SK-N-SH (cell line): ENCODE results near the gene CLEC4G. TPM values are rescaled to one million over a fixed set of nuclear protein-coding genes. Genes with fewer than 3 reads are reported as not detected.

Experiments used
- CTCF ChIA-PET: fragments of 300-600, 350-600 bp; formaldehyde crosslinking; extraction: SDS; loops from one replicate; lab custom pipeline; 2021; lab: Yijun Ruan, JAX
- POLR2A ChIA-PET: fragments of 350-600 bp; sonication (Branson Sonifier 250); formaldehyde crosslinking; extraction: SDS; loops from one replicate; lab custom pipeline; 2020; ENCODE audit warnings: antibody characterized with exemption, inconsistent platforms; lab: Yijun Ruan, JAX
- DNase-seq: peaks from one replicate; pipeline ENCODE4 v3.0.0; 2012
- H2AFZ ChIP-seq: fragments of 200-600 bp; sonication (generic); 2 replicates; pipeline ENCODE4 v1.8.1; 2016; ENCODE audit warnings: antibody characterized with exemption, mild to moderate bottlenecking, low read depth
- H3F3A ChIP-seq: fragments of 200-600 bp; sonication (generic); replicated peaks from 2 replicates; pipeline ENCODE3; 2016; ENCODE audit warnings: antibody characterized with exemption, mild to moderate bottlenecking; ENCODE audit not compliant: insufficient read depth
- H3K27ac ChIP-seq, 2 experiments: fragments of 200-500 bp in 1 of 2; fragments of 200-600 bp in 1 of 2; sonication (Bioruptor generic) in 1 of 2; sonication (generic), shearing (Covaris generic) in 1 of 2; 2 replicates each; pipeline versions ENCODE4 v1.5.1 to v1.6.1; 2014 to 2016; ENCODE audit warnings: low read depth in 2 of 2, inconsistent platforms in 1 of 2, low read length in 1 of 2, mild to moderate bottlenecking in 1 of 2, mixed read lengths in 1 of 2
- H3K27me3 ChIP-seq: fragments of 200-600 bp; sonication (generic), shearing (Covaris generic); 2 replicates; pipeline ENCODE4 v1.6.1; 2016; ENCODE audit warnings: mixed run types; ENCODE audit not compliant: insufficient read depth
- H3K36me3 ChIP-seq, 2 experiments: fragments of 200-500 bp in 1 of 2; fragments of 200-600 bp in 1 of 2; sonication (Bioruptor generic) in 1 of 2; sonication (generic) in 1 of 2; replicated peaks in 1 of 2; 2 replicates each; pipeline versions ENCODE3 to v1.5.1; 2014 to 2016; ENCODE audit warnings: low read length in 1 of 2, mild to moderate bottlenecking in 1 of 2; ENCODE audit not compliant: insufficient read depth in 2 of 2, control insufficient read depth in 1 of 2
- H3K4me1 ChIP-seq, 2 experiments: fragments of 200-500 bp in 1 of 2; fragments of 200-600 bp in 1 of 2; sonication (Bioruptor generic) in 1 of 2; sonication (generic), shearing (Covaris generic) in 1 of 2; 2 replicates each; pipeline versions ENCODE4 v1.5.1 to v1.6.1; 2014 to 2016; ENCODE audit warnings: low read depth in 1 of 2, low read length in 1 of 2, mixed run types in 1 of 2; ENCODE audit not compliant: insufficient read depth in 2 of 2, control insufficient read depth in 1 of 2
- H3K4me2 ChIP-seq: fragments of 200-600 bp; sonication (generic), shearing (Covaris generic); 2 replicates; pipeline ENCODE4 v1.6.1; 2017; ENCODE audit warnings: mixed run types
- H3K4me3 ChIP-seq, 2 experiments: fragments of 200-500 bp in 1 of 2; fragments of 200-600 bp in 1 of 2; sonication (Bioruptor generic) in 1 of 2; sonication (generic), shearing (Covaris generic) in 1 of 2; 2 replicates each; pipeline versions ENCODE4 v1.5.1 to v1.8.1; 2014 to 2016; ENCODE audit warnings: low read depth in 2 of 2, inconsistent platforms in 1 of 2, low read length in 1 of 2, mild to moderate bottlenecking in 1 of 2, mixed read lengths in 1 of 2, moderate library complexity in 1 of 2
- H3K79me2 ChIP-seq: fragments of 200-600 bp; sonication (generic); 2 replicates; pipeline ENCODE4 v1.8.1; 2017; ENCODE audit warnings: mild to moderate bottlenecking; ENCODE audit not compliant: insufficient read depth
- H3K9ac ChIP-seq: fragments of 200-600 bp; sonication (generic); 2 replicates; pipeline ENCODE4 v1.6.1; 2017; ENCODE audit warnings: mixed run types
- H3K9me2 ChIP-seq: fragments of 200-600 bp; sonication (generic); 2 replicates; pipeline ENCODE4 v1.6.1; 2017; ENCODE audit warnings: mixed run types
- H3K9me3 ChIP-seq: fragments of 200-600 bp; sonication (generic); 2 replicates; pipeline ENCODE4 v1.6.1; 2017; ENCODE audit warnings: mixed run types, mild to moderate bottlenecking, moderate library complexity
- H4K20me1 ChIP-seq: fragments of 200-600 bp; sonication (generic); 2 replicates; pipeline ENCODE4 v1.6.1; 2017; ENCODE audit warnings: mild to moderate bottlenecking, mixed run types; ENCODE audit not compliant: insufficient read depth
- CHD2 ChIP-seq: fragments of 150-350 bp; IDR thresholded peaks from 2 replicates; pipeline ENCODE4 v1.6.1; 2018; ENCODE audit warnings: low read length; ENCODE audit not compliant: partially characterized antibody
- FOSL2 ChIP-seq: IDR thresholded peaks from 2 replicates; pipeline ENCODE4 v1.4.0; 2012; ENCODE audit warnings: low read depth, mild to moderate bottlenecking, moderate library complexity, borderline replicate concordance
- FOXJ3 ChIP-seq: sonication (generic); formaldehyde crosslinking; IDR thresholded peaks from 2 replicates; pipeline ENCODE4 v1.5.1; 2020; ENCODE audit warnings: mild to moderate bottlenecking, missing genetic modification reagents
- FOXM1 ChIP-seq: IDR thresholded peaks from 2 replicates; pipeline ENCODE4 v1.4.0; 2012; ENCODE audit warnings: low read depth, mild to moderate bottlenecking
- GABPA ChIP-seq: IDR thresholded peaks from 2 replicates; pipeline ENCODE4 v1.4.0; 2012; ENCODE audit warnings: low read depth, mild to moderate bottlenecking
- GATA2 ChIP-seq: sonication (generic); formaldehyde crosslinking; IDR thresholded peaks from 2 replicates; pipeline ENCODE4 v1.5.0; 2020; ENCODE audit warnings: mild to moderate bottlenecking, missing genetic modification reagents
- JUND ChIP-seq: IDR thresholded peaks from 2 replicates; pipeline ENCODE4 v1.4.0; 2012
- MEF2A ChIP-seq: IDR thresholded peaks from 2 replicates; pipeline ENCODE4 v1.4.0; 2012; ENCODE audit warnings: low read depth, borderline replicate concordance
- NFIC ChIP-seq: IDR thresholded peaks from 2 replicates; pipeline ENCODE4 v1.4.0; 2012; ENCODE audit warnings: borderline replicate concordance
- RCOR1 ChIP-seq: fragments of 150-350 bp; IDR thresholded peaks from 2 replicates; pipeline ENCODE4 v1.6.1; 2017; ENCODE audit warnings: antibody characterized with exemption, low read length
- TCF12 ChIP-seq: IDR thresholded peaks from 2 replicates; pipeline ENCODE4 v1.4.0; 2012
- TEAD4 ChIP-seq: IDR thresholded peaks from 2 replicates; pipeline ENCODE4 v1.4.0; 2012; ENCODE audit warnings: mild to moderate bottlenecking, borderline replicate concordance; ENCODE audit not compliant: insufficient read depth
- WGBS: methylation state at CpG from one replicate; pipeline ENCODE4 v1.1.6; 2017; ENCODE audit warnings: low lambda C conversion rate; 5-methylcytosine and 5-hydroxymethylcytosine counted together
- polyA plus RNA-seq, 3 experiments: library from polyadenylated mRNA; depleted of rRNA; stranded (reverse); fragments of >200 nt; gene quantifications; 2 replicates each; pipeline ENCODE4 v1.2.3, GENCODE V29; 2012
- TF ChIP-seq, protein P1 (sequence below): IDR thresholded peaks from 2 replicates; pipeline ENCODE4 v1.6.1; 2012; ENCODE audit warnings: mild to moderate bottlenecking, low read depth, low read length, moderate library complexity

CLEC4G gene
- polyA plus RNA-seq, 1 of the 3 experiments (the other 2 are of a cell fraction): not detected

DNA sequence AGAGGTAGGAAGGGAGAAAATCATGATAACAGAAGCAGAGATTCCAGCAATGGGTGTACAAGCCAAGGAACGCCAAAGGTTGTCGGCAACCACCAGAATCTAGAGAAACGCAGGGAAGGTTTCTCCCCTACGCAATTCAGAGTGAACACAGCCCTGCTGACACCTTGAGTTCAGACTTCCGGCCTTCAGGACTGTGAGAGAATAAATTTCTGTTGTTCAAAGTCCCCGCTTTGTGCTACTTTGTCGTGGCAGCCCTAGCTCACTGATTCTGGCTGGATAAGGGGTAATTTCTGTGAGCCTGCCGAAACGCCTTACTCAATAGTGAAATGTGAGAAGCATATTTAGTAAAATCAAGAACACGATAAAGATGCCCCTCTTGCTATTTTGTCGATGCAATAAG lies 5.3 kb upstream of the CLEC4G start (continued):
- no peak for TF ChIP-seq CHD2
- no peak for TF ChIP-seq GABPA
- TF ChIP-seq FOXM1: no peak
- TF ChIP-seq FOSL2: no peak
- TF ChIP-seq, protein P1, sequence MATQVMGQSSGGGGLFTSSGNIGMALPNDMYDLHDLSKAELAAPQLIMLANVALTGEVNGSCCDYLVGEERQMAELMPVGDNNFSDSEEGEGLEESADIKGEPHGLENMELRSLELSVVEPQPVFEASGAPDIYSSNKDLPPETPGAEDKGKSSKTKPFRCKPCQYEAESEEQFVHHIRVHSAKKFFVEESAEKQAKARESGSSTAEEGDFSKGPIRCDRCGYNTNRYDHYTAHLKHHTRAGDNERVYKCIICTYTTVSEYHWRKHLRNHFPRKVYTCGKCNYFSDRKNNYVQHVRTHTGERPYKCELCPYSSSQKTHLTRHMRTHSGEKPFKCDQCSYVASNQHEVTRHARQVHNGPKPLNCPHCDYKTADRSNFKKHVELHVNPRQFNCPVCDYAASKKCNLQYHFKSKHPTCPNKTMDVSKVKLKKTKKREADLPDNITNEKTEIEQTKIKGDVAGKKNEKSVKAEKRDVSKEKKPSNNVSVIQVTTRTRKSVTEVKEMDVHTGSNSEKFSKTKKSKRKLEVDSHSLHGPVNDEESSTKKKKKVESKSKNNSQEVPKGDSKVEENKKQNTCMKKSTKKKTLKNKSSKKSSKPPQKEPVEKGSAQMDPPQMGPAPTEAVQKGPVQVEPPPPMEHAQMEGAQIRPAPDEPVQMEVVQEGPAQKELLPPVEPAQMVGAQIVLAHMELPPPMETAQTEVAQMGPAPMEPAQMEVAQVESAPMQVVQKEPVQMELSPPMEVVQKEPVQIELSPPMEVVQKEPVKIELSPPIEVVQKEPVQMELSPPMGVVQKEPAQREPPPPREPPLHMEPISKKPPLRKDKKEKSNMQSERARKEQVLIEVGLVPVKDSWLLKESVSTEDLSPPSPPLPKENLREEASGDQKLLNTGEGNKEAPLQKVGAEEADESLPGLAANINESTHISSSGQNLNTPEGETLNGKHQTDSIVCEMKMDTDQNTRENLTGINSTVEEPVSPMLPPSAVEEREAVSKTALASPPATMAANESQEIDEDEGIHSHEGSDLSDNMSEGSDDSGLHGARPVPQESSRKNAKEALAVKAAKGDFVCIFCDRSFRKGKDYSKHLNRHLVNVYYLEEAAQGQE: no peak
- TF ChIP-seq GATA2 (CRISPR knock-in tag): no peak

DNA sequence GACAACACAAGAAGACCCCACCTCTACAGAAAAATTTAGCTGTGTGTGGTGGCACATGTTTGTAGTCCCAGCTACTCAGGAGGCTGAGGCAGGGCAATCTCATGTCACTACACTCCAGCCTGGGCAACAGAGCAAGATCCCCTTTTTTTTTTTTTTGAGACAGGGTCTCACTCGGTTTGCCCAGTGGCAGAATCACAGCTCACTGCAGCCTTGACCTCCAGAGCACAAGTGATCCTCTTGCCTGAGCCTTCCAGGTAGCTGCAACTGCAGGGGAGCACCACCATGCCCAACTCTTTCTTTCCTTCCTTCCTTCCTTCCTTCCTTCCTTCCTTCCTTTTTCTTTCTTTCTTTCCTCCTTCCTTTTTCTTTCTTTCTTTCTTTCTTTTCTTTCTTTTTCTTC lies 4.2 kb upstream of the CLEC4G start:
- POLR2A ChIA-PET: no interaction called here
- H3K9ac ChIP-seq: no peak overlapping the region
- TF ChIP-seq NFIC: no peak
- 7% methylated on average over 1 of the region's 1 CpG for WGBS
- H3K36me3 ChIP-seq: no peaks in the 10 kb centered on the region
- CTCF ChIA-PET: interaction anchor here (1.2 to 1.4 kb wide), 2 partner anchors 8 to 10 kb away, joined by 3 read pairs; no protein-coding TSS in a partner anchor
- H3F3A ChIP-seq: no peaks in the 10 kb centered on the region
- H3K27me3 ChIP-seq: peaks cover 58% of the 10 kb centered on the region
- no peak overlapping the region for H3K4me2 ChIP-seq
- H3K79me2 ChIP-seq: no peaks in the 10 kb centered on the region
- no peak for DNase-seq
- no peaks in the 10 kb centered on the region for H4K20me1 ChIP-seq
- no peaks in the 10 kb centered on the region for H3K9me3 ChIP-seq
- H3K4me1 ChIP-seq: no peaks in the 10 kb centered on the region
- H3K9me2 ChIP-seq: no peaks in the 10 kb centered on the region
- H3K4me3 ChIP-seq: no peak overlapping the region
- H2AFZ ChIP-seq: no peak overlapping the region
- no peak overlapping the region for H3K27ac ChIP-seq

DNA sequence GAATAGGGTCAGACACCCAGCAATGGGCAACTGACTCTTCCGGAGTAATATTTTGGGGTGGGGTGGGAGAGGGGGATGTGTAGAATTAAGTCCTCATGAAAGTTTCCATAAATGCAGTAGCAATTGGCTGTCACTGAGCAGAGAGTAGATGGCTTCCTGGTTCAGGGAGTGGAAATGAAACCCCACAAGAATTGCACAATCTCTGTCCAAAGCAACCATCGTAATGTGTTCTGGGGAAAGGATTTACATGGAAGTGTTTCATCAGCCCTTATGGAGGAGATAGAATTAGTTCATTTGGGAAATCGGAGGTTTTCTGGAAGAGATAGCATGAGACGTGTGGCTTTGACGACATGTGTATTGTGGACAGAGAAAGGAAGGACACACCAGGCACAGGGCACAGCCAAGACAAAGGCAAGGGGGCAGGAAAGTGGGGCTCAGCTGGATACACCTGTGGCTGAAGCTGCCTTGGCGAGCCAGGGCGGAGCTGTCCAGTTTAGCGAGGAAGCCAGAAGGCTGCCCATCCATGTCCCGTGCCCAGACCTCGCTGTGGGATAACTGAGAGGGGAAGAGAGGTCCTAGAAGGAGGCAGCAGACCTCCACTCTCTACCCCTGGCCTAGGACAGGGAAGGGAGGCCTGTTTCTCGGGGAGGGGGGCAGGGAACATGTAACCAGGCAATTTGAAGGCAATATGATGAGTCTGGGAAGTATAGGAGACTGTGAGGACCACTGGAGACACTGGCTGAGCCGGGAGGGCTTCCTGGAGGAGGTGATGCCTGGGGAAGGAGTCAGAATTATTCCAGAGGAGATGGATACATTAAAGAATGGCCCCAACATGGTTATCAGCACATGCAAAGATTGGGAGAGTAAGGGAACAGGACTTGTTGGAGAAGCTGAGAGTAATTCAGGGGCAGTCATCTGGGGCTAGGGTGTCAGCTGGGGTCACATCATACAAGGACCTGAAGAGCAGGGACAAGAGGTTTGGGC lies 2.6 kb upstream of the CLEC4G start:
- Histone ChIP-seq H3K9ac (no peak overlapping the region), H3K9me3 (no peaks in the 10 kb centered on the region), H3K4me1 (no peaks in the 10 kb centered on the region), H3K4me3 (no peak overlapping the region), H3K9me2 (no peaks in the 10 kb centered on the region), H3K27ac (no peak overlapping the region), H3K27me3 (peaks cover 58% of the 10 kb centered on the region), H2AFZ (no peak overlapping the region), H3F3A (no peaks in the 10 kb centered on the region), H4K20me1 (no peaks in the 10 kb centered on the region), H3K4me2 (no peak overlapping the region), H3K79me2 (no peaks in the 10 kb centered on the region), H3K36me3 (no peaks in the 10 kb centered on the region)
- TF ChIP-seq JUND: no peak
- no peak for TF ChIP-seq TEAD4
- TF ChIP-seq TCF12: no peak
- TF ChIP-seq MEF2A: no peak
- no peak for TF ChIP-seq FOXJ3 (CRISPR knock-in tag)
- no peak for TF ChIP-seq NFIC
- TF ChIP-seq RCOR1: no peak
- DNase-seq: no peak
- WGBS: 7% methylated on average over 7 of the region's 12 CpGs
- POLR2A ChIA-PET: no interaction called here
- CTCF ChIA-PET: interaction anchor here (0.8 to 1.4 kb wide), 2 partner anchors 10 to 51 kb away, joined by 3 read pairs; no protein-coding TSS in a partner anchor
